Measurements from ENCODE around the gene EVC2. TPM values are rescaled to one million over a fixed set of nuclear protein-coding genes. Genes with fewer than 3 reads are reported as not detected.

The EVC2 gene
- total RNA-seq, 1 donor from 2014 or later, result 8.2 TPM

GRCh38 chr4:5705647-5706320, 2.6 kb downstream of the EVC2 start:
- Histone ChIP-seq H3K4me3 (ENCODE audit: low read depth, low read length) (no peak overlapping the region), H3K36me3 (ENCODE audit: control insufficient read depth, insufficient read depth, low read length) (peaks cover 1% of the 10 kb centered on the region), H3K27me3 (ENCODE audit: control insufficient read depth, insufficient read depth, low read length) (no peaks in the 10 kb centered on the region)
- FAIRE-seq (no peak), DNase-seq (ENCODE audit: low read depth) (no peak)
- TF ChIP-seq CTCF (IDR thresholded peaks at IDR 0.05; ENCODE audit: insufficient read depth, low read length, severe bottlenecking), result no peak

GRCh38 chr4:5704276-5704675, 4.1 kb downstream of the EVC2 start:
- no peak for TF ChIP-seq CTCF (IDR thresholded peaks at IDR 0.05; ENCODE audit: insufficient read depth, low read length, severe bottlenecking)
- FAIRE-seq (no peak), DNase-seq (ENCODE audit: low read depth) (no peak)
- no peaks in the 10 kb centered on the region for H3K27me3 ChIP-seq (ENCODE audit: control insufficient read depth, insufficient read depth, low read length)
- no peak overlapping the region for H3K4me3 ChIP-seq (ENCODE audit: low read depth, low read length)
- peaks cover 1% of the 10 kb centered on the region for H3K36me3 ChIP-seq (ENCODE audit: control insufficient read depth, insufficient read depth, low read length)

- TF ChIP-seq CTCF (IDR thresholded peaks at IDR 0.05; ENCODE audit: insufficient read depth, low read length, severe bottlenecking), result no peak
- no peak for FAIRE-seq
- no peak for DNase-seq (ENCODE audit: low read depth)
These were observed 4.5 kb downstream of the EVC2 start for GRCh38 chr4:5703831-5704230.

GRCh38 chr4:5701971-5702370, 6.4 kb downstream of the EVC2 start:
- no peak for DNase-seq (ENCODE audit: low read depth)
- H3K36me3 ChIP-seq (ENCODE audit: control insufficient read depth, insufficient read depth, low read length), result peaks cover 1% of the 10 kb centered on the region
- no peak for TF ChIP-seq CTCF (IDR thresholded peaks at IDR 0.05; ENCODE audit: insufficient read depth, low read length, severe bottlenecking)
- no peak overlapping the region for H3K4me3 ChIP-seq (ENCODE audit: low read depth, low read length)
- no peaks in the 10 kb centered on the region for H3K27me3 ChIP-seq (ENCODE audit: control insufficient read depth, insufficient read depth, low read length)
- FAIRE-seq, result no peak

More at GRCh38 chr4:5703831-5704230, 4.5 kb downstream of the EVC2 start:
- no peak overlapping the region for H3K4me3 ChIP-seq (ENCODE audit: low read depth, low read length)
- no peaks in the 10 kb centered on the region for H3K27me3 ChIP-seq (ENCODE audit: control insufficient read depth, insufficient read depth, low read length)
- H3K36me3 ChIP-seq (ENCODE audit: control insufficient read depth, insufficient read depth, low read length), result peaks cover 1% of the 10 kb centered on the region

- no peaks in the 10 kb centered on the region for H3K27me3 ChIP-seq (ENCODE audit: control insufficient read depth, insufficient read depth, low read length)
- no peak for DNase-seq (ENCODE audit: low read depth)
- H3K36me3 ChIP-seq (ENCODE audit: control insufficient read depth, insufficient read depth, low read length), result peaks cover 1% of the 10 kb centered on the region
- H3K4me3 ChIP-seq (ENCODE audit: low read depth, low read length), result no peak overlapping the region
- FAIRE-seq, result no peak
- TF ChIP-seq CTCF (IDR thresholded peaks at IDR 0.05; ENCODE audit: insufficient read depth, low read length, severe bottlenecking), result no peak
These were observed 7.9 kb downstream of the EVC2 start for GRCh38 chr4:5700459-5700858.

- peaks cover 7% of the 10 kb centered on the region for H3K36me3 ChIP-seq (ENCODE audit: control insufficient read depth, insufficient read depth, low read length)
- no peak overlapping the region for H3K4me3 ChIP-seq (ENCODE audit: low read depth, low read length)
- DNase-seq (ENCODE audit: low read depth) (no peak), FAIRE-seq (no peak)
- H3K27me3 ChIP-seq (ENCODE audit: control insufficient read depth, insufficient read depth, low read length), result no peaks in the 10 kb centered on the region
- TF ChIP-seq CTCF (IDR thresholded peaks at IDR 0.05; ENCODE audit: insufficient read depth, low read length, severe bottlenecking), result no peak
These were observed 12.0 kb downstream of the EVC2 start for GRCh38 chr4:5696341-5696740.

Measured in bronchial epithelial cell (primary cell).